ENCODE data around the gene IRF7. TPM values are rescaled to one million over a fixed set of nuclear protein-coding genes. Genes with fewer than 3 reads are reported as not detected.

IRF7 gene
- total and polyA plus RNA-seq, 12 donors: 0.81 to 87.6 (median 11.2) TPM

DNA sequence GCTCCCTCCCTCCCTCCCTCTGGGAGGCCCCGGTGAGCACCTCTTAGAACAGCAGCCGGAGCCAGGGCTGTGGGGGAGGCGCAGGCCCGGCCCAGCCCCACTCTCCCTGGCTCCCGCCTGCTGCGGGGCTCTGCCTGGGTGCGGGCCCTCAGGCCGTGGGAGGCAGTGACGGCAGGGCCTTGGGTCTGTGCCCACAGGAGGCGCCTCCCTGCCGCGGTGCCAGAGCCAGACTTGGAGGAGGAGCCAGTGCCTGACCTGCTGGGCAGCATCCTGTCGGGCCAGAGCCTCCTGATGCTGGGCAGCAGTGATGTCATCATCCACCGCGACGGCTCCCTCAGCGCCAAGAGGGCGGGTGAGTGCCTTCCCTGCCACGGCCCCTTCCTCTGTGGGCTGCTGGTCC, 9.5 kb downstream of the IRF7 start:
- no peak overlapping the region for H3K4me3 ChIP-seq
- peak; percentile 62 to 94 (median 71) for DNase-seq
- H3K27me3 ChIP-seq: no peaks in the 10 kb centered on the region
- WGBS, 4 donors: 56 to 80% (median 68%) methylated on average over 1 to 19 of the region's 19 CpGs
- peaks cover 0 to 10% of the 10 kb centered on the region in 2 donors for H3K4me1 ChIP-seq (replicated peaks in 1 of 2)
- peaks cover 0 to 98% of the 10 kb centered on the region in 2 donors for H3K36me3 ChIP-seq (replicated peaks in 1 of 2)
- no peaks in the 10 kb centered on the region for H3K9me3 ChIP-seq (replicated peaks in 1 of 3)
- intact Hi-C loops (cut with DNase I): no loop called here
- TF ChIP-seq, protein P1, sequence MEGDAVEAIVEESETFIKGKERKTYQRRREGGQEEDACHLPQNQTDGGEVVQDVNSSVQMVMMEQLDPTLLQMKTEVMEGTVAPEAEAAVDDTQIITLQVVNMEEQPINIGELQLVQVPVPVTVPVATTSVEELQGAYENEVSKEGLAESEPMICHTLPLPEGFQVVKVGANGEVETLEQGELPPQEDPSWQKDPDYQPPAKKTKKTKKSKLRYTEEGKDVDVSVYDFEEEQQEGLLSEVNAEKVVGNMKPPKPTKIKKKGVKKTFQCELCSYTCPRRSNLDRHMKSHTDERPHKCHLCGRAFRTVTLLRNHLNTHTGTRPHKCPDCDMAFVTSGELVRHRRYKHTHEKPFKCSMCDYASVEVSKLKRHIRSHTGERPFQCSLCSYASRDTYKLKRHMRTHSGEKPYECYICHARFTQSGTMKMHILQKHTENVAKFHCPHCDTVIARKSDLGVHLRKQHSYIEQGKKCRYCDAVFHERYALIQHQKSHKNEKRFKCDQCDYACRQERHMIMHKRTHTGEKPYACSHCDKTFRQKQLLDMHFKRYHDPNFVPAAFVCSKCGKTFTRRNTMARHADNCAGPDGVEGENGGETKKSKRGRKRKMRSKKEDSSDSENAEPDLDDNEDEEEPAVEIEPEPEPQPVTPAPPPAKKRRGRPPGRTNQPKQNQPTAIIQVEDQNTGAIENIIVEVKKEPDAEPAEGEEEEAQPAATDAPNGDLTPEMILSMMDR (IDR thresholded peaks at IDR 0.05): no peak
- no peak for TF ChIP-seq POLR2A (IDR thresholded peaks at IDR 0.05)
- H3K27ac ChIP-seq: peak overlapping the region in 2 of 5 donors; percentile 8 to 57

- H3K27ac ChIP-seq: peak overlapping the region in 2 of 5 donors; percentile 8 to 57
- 87 to 100% (median 92%) methylated on average over 10 to 33 of the region's 33 CpGs for WGBS, 4 donors
- H3K36me3 ChIP-seq (replicated peaks in 1 of 2): peaks cover 0 to 98% of the 10 kb centered on the region in 2 donors
- H3K27me3 ChIP-seq: no peaks in the 10 kb centered on the region
- TF ChIP-seq, protein P1 (IDR thresholded peaks at IDR 0.05): no peak
- no peak for TF ChIP-seq POLR2A (IDR thresholded peaks at IDR 0.05)
- no peak overlapping the region for H3K4me3 ChIP-seq
- intact Hi-C loops (cut with DNase I): no loop called here
- DNase-seq: no peak
- H3K4me1 ChIP-seq (replicated peaks in 1 of 2): peaks cover 0 to 10% of the 10 kb centered on the region in 2 donors
- H3K9me3 ChIP-seq (replicated peaks in 1 of 3): no peaks in the 10 kb centered on the region
Observed at GRCh38 chr11:605286-606129, 10.2 kb downstream of the IRF7 start.

DNA sequence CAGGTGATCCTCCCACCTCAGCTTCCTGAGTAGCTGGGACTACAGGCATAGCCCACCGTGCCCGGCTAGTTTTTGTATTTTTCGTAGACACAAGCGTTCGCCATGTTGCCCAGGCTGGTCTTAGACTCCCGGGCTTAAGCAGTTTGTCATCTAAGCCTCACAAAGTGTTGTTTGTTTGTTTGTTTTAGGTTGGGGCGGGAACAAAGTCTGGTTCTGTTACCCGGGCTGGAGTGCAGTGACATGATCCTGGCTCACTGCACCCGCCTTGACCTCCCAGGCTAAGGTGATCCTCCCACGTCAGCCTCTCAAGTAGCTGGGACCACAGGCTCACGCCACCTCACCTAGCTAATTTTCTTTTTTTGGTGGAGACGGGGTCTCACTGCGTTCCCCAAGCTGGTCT, 12.6 kb downstream of the IRF7 start:
- no peak overlapping the region for H3K4me3 ChIP-seq
- H3K27me3 ChIP-seq: no peaks in the 10 kb centered on the region
- no peak for DNase-seq
- H3K9me3 ChIP-seq (replicated peaks in 1 of 3): no peaks in the 10 kb centered on the region
- no peak for TF ChIP-seq POLR2A (IDR thresholded peaks at IDR 0.05)
- TF ChIP-seq, protein P1 (IDR thresholded peaks at IDR 0.05): no peak
- 87 to 90% (median 89%) methylated on average over 13 of the region's 13 CpGs for WGBS, 4 donors
- peaks cover 0 to 97% of the 10 kb centered on the region in 2 donors for H3K36me3 ChIP-seq (replicated peaks in 1 of 2)
- H3K27ac ChIP-seq: no peak overlapping the region
- peaks cover 0 to 4% of the 10 kb centered on the region in 2 donors for H3K4me1 ChIP-seq (replicated peaks in 1 of 2)
- intact Hi-C loops (cut with DNase I): no loop called here

DNA sequence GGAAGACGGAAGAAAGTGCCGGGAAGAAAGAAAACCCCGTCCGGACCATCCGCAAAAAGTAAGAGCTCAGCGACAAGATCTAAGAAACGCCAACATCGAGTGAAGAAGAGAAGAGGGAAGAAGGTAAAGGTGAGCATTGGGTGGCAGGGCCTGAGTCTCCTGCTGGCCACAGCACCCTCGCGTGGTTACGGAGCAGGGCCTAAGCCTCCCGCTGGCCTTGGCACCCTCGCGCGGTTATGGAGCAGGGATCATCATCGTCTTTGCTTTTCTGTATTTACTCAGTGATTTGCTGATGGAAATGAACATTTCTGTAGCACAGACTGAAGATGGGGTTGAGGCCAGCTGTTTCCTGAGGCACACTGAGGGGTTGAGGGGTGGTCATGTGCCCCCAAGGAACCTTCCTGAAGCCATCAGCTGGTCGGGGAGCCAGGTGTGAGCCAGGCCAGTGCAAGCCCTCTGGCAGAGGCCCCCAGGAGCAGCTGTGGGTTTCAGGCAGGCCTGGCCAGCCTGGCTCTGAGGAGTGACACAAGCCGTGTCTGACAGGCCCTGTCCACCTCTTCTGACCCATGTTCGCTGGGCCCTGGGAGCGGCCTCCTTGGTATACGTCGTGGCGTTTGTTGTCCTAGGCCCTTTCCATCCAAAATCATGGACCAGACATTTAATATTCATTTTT, 14.0 kb downstream of the IRF7 start:
- no peaks in the 10 kb centered on the region for H3K27me3 ChIP-seq
- no peaks in the 10 kb centered on the region for H3K4me1 ChIP-seq (replicated peaks in 1 of 2)
- peaks cover 0 to 97% of the 10 kb centered on the region in 2 donors for H3K36me3 ChIP-seq (replicated peaks in 1 of 2)
- no peak for DNase-seq
- H3K4me3 ChIP-seq: no peak overlapping the region
- H3K9me3 ChIP-seq (replicated peaks in 1 of 3): no peaks in the 10 kb centered on the region
- TF ChIP-seq, protein P1 (IDR thresholded peaks at IDR 0.05): no peak
- no peak for TF ChIP-seq POLR2A (IDR thresholded peaks at IDR 0.05)
- no peak overlapping the region for H3K27ac ChIP-seq
- WGBS, 4 donors: 91 to 96% (median 92%) methylated on average over 19 to 23 of the region's 23 CpGs
- intact Hi-C loops (cut with DNase I): no loop called here

All from adrenal gland (tissue), 12 donors.